Erythroblast (primary cell): ENCODE data around the gene MOB3B.

ENCODE experiments used
- DNase-seq, 2 experiments: peaks; one replicate each; lab custom pipeline; 2025; lab: John Stamatoyannopoulos, UW
- GATA1 ChIP-seq: IDR thresholded peaks from 2 replicates; pipeline ENCODE4 v1.6.1; 2011; ENCODE audit warnings: low read depth, mild to moderate bottlenecking, control low read depth, low read length, moderate library complexity
- POLR2A ChIP-seq: IDR thresholded peaks from 2 replicates; pipeline ENCODE4 v1.6.1; 2011; ENCODE audit warnings: mild to moderate bottlenecking, low read length

The MOB3B gene

DNA sequence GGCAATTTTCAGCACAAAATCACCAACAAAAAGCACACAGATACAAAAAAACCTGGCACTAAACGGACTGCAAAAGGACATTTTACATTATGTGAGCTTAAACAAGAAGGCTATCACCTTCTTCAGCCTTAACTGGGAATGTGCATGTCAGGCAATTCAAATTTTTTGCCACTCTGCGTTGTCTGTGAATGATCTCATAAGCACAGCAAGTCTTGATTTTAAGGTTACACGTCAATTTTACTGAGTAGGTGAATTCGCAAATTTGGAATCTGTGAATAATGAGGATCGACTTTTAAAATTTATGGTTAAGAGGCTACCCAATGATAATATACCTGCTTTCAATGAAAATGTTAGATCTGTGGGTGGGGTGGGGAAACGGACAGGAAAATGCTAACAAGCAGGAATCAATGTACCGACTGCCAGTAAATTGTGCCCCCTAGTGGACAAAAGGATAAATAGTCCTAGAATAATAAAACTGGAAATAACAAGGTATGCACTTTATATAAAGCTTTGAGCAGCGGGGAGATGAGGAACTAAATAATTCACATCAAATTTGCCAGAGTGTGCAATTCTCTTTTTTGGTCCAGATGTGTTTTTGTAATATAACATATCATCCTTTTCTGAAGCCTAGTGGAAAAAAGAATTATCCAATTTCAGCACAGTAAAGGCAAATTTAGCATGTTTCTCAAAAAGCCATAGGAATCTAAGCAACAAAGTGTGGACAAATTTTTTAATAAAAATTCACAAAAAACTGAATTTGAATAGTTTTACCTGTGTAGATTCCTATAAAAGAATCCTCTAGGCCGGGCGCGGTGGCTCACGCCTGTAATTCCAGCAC lies 253.2 kb downstream of the MOB3B start:
- peak; percentile 51 to 70 for DNase-seq
- no peak for TF ChIP-seq POLR2A
- TF ChIP-seq GATA1: no peak
